Measurements from ENCODE around the gene UVRAG. TPM values are rescaled to one million over a fixed set of nuclear protein-coding genes. Genes with fewer than 3 reads are reported as not detected.
A peak's percentile ranks its signal among the peaks of the same experiment; 100 is the strongest.

UVRAG gene
- total and polyA plus RNA-seq, 2 of the 13 experiments (the other 11 are each of a cell fraction or from before 2014, with no cell fraction given) = 9.7 to 17.3 TPM

- TF ChIP-seq RBM22 (optimal IDR thresholded peaks at IDR 0.05; ENCODE audit: low read length) = no peak
- 0 out of 2 replicates have a peak, but pooled peaks have one; percentile 30 for TF ChIP-seq ZNF792 (CRISPR knock-in tag; IDR thresholded peaks at IDR 0.05)
- TF ChIP-seq ATF1 (CRISPR knock-in tag; IDR thresholded peaks at IDR 0.05) = 0 out of 2 replicates have a peak, but pooled peaks have one; percentile 17
- no peak for TF ChIP-seq YEATS2 (CRISPR knock-in tag; IDR thresholded peaks at IDR 0.05; ENCODE audit: borderline replicate concordance)
- no peak for TF ChIP-seq HCFC1 (IDR thresholded peaks at IDR 0.05; ENCODE audit: low read depth, low read length)
- TF ChIP-seq FOXC1 (CRISPR knock-in tag; IDR thresholded peaks at IDR 0.05; ENCODE audit: borderline replicate concordance) = no peak
- TF ChIP-seq MAZ (IDR thresholded peaks at IDR 0.05; ENCODE audit: borderline replicate concordance, low read depth, low read length) = no peak
- no peak for TF ChIP-seq MAZ (CRISPR knock-in tag; IDR thresholded peaks at IDR 0.05; ENCODE audit: low read depth)
- no peak for TF ChIP-seq SOX13 (IDR thresholded peaks at IDR 0.05)
- peak in 1 of 2 experiments; percentile 36; a peak in 2 of 4 replicates for TF ChIP-seq SOX13 (CRISPR knock-in tag; conservative IDR thresholded peaks at IDR 0.05 in 1 of 2, IDR thresholded peaks at IDR 0.05 in 1 of 2)
- TF ChIP-seq ZNF678 (CRISPR knock-in tag; IDR thresholded peaks at IDR 0.05) = no peak
- peak; percentile 29 for TF ChIP-seq ASH2L (IDR thresholded peaks at IDR 0.05; ENCODE audit: insufficient read length, low read depth, low read length)
- TF ChIP-seq SRY (CRISPR knock-in tag; IDR thresholded peaks at IDR 0.05) = no peak
- TF ChIP-seq SIN3A (IDR thresholded peaks at IDR 0.05; ENCODE audit: borderline replicate concordance, low read depth, low read length) = 0 out of 2 replicates have a peak, but pooled peaks have one; percentile 32
- TF ChIP-seq ZNF335 (CRISPR knock-in tag; IDR thresholded peaks at IDR 0.05) = 0 out of 2 replicates have a peak, but pooled peaks have one; percentile 27
- TF ChIP-seq PITX1 (CRISPR knock-in tag; IDR thresholded peaks at IDR 0.05) = peak; percentile 55; the same call in 1 of the 2 replicates
- 0 out of 2 replicates have a peak, but pooled peaks have one; percentile 27 for TF ChIP-seq ZNF331 (CRISPR knock-in tag; IDR thresholded peaks at IDR 0.05)
- peak; percentile 95 for TF ChIP-seq PPARG (CRISPR knock-in tag; conservative IDR thresholded peaks at IDR 0.05)
- TF ChIP-seq ELF3 (CRISPR knock-in tag; IDR thresholded peaks at IDR 0.05) = 0 out of 2 replicates have a peak, but pooled peaks have one; percentile 9
- TF ChIP-seq SP2 (CRISPR knock-in tag; IDR thresholded peaks at IDR 0.05) = 0 out of 2 replicates have a peak, but pooled peaks have one; percentile 45
- peak; percentile 83; the same call in 1 of the 2 replicates for TF ChIP-seq SIX1 (CRISPR knock-in tag; IDR thresholded peaks at IDR 0.05; ENCODE audit: borderline replicate concordance)
- no peak; the same call in 1 of the 2 replicates for TF ChIP-seq LCORL (IDR thresholded peaks at IDR 0.05)
- TF ChIP-seq LCORL (CRISPR knock-in tag; IDR thresholded peaks at IDR 0.05) = peak; percentile 67; the same call in 1 of the 2 replicates
- TF ChIP-seq ARHGAP35 (CRISPR knock-in tag; IDR thresholded peaks at IDR 0.05; ENCODE audit: borderline replicate concordance) = no peak
- peak; percentile 13 to 26; a peak in 1 of 4 replicates for TF ChIP-seq POLR2A (IDR thresholded peaks at IDR 0.05; ENCODE audit: insufficient read depth in 1 of 2, low read depth in 2 of 2, low read length in 2 of 2)
- TF ChIP-seq ZFP1 (CRISPR knock-in tag; IDR thresholded peaks at IDR 0.05) = peak; percentile 23; the same call in 1 of the 2 replicates
- TF ChIP-seq KMT2B (CRISPR knock-in tag; IDR thresholded peaks at IDR 0.05) = 0 out of 2 replicates have a peak, but pooled peaks have one; percentile 22
- 0 out of 2 replicates have a peak, but pooled peaks have one; percentile 28 for TF ChIP-seq ZNF121 (CRISPR knock-in tag; IDR thresholded peaks at IDR 0.05)
- TF ChIP-seq, protein P1, sequence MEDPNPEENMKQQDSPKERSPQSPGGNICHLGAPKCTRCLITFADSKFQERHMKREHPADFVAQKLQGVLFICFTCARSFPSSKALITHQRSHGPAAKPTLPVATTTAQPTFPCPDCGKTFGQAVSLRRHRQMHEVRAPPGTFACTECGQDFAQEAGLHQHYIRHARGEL (CRISPR knock-in tag; IDR thresholded peaks at IDR 0.05) = no peak
- peak; percentile 54; the same call in 1 of the 2 replicates for TF ChIP-seq ZKSCAN5 (CRISPR knock-in tag; IDR thresholded peaks at IDR 0.05)
- no peak for TF ChIP-seq MIER2 (CRISPR knock-in tag; IDR thresholded peaks at IDR 0.05)
- TF ChIP-seq, protein P2, sequence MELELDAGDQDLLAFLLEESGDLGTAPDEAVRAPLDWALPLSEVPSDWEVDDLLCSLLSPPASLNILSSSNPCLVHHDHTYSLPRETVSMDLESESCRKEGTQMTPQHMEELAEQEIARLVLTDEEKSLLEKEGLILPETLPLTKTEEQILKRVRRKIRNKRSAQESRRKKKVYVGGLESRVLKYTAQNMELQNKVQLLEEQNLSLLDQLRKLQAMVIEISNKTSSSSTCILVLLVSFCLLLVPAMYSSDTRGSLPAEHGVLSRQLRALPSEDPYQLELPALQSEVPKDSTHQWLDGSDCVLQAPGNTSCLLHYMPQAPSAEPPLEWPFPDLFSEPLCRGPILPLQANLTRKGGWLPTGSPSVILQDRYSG (CRISPR knock-in tag; IDR thresholded peaks at IDR 0.05) = no peak
- TF ChIP-seq, protein P3, sequence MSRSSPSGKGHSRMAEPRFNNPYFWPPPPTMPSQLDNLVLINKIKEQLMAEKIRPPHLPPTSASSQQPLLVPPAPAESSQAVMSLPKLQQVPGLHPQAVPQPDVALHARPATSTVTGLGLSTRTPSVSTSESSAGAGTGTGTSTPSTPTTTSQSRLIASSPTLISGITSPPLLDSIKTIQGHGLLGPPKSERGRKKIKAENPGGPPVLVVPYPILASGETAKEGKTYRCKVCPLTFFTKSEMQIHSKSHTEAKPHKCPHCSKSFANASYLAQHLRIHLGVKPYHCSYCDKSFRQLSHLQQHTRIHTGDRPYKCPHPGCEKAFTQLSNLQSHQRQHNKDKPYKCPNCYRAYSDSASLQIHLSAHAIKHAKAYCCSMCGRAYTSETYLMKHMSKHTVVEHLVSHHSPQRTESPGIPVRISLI (CRISPR knock-in tag; IDR thresholded peaks at IDR 0.05; ENCODE audit: borderline replicate concordance) = no peak
Observed at GRCh38 chr11:75812542-75813040, 2.4 kb upstream of the UVRAG start (continued).

All from HepG2 (cell line).